Amniotic stem cell (primary cell): ENCODE measurements around the gene ZFY.
"Not testable (repeated sequence)": the region's sequence is repeated elsewhere in the genome, so short reads cannot be mapped to it uniquely, and the experiment has no call there.

Experiments
- DNase-seq: peaks from one replicate; lab custom pipeline; 2025; lab: John Stamatoyannopoulos, UW

The ZFY gene

DNA sequence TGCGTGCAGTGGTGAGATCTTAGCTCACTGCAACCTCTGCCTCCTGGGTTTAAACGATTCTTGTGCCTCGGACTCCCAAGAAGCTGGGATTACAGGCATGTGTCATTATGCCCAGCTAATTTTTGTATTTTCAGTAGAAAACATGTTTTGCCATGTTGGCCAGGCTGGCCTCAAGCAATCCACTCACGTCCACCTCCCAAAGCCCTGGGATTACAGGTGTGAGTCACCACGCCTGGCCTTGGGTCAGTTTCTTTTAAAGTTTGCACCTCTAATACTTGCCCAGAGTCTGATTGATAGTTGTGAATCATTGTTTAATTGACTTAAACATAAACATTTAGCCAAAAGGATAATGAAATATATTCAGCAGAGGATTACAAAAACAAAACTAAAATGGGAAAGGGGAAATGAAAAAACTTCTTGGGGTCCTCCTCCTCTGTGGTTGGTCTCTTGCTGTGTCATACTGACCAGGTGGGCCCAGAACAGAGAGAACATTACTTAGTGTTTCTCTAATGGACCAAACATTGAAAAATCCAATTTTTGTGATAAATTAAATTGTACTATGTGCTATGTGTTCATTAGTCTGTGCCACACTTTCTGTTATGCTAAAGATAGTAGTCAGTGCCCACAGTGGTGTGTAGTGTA is 38.0 kb downstream of the ZFY start:
- DNase-seq: no peak

DNA sequence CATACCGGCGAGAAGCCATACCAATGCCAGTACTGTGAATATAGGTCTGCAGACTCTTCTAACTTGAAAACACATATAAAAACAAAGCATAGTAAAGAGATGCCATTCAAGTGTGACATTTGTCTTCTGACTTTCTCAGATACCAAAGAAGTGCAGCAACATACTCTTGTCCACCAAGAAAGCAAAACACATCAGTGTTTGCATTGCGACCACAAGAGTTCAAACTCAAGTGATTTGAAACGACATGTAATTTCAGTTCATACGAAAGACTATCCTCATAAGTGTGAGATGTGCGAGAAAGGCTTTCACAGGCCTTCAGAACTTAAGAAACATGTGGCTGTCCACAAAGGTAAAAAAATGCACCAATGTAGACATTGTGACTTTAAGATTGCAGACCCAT is 44.1 kb downstream of the ZFY start:
- no peak for DNase-seq

DNA sequence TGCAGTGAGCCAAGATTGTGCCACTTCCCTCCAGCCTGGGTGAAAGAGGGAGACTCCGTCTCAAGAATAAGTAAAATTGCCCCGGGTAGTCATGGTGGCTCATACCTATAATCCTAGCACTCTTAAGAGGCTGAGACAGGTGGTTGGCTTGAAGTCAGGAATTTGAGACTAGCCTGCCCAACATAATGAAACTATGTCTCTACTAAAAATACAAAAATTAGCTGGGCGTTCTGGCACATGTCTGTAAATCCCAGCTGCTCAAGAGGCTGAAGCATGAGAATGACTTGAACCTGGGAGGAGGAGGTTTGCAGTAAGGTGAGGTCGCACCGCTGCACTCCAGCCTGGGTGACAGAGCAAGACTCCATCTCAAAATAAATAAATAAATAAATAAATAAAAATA is 49.3 kb downstream of the ZFY start:
- DNase-seq: no peak

DNA sequence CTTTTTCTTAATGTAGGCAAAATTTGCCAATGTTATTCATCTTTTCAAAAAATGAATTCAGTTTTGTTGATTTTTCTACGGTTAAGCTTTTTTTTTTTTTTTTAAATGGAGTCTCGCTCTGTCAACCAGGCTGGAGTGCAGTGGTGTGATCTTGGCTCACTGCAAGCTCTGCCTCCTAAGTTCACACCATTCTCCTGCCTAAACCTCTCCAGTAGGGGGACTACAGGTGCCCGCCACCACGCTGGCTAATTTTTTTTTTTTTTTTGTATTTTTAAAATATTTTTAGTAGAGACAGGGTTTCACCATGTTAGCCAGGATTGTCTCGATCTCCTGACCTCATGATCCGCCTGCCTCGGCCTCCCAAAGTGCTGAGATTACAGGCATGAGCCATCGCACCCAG is 52.0 kb downstream of the ZFY start:
- not testable (repeated sequence) for DNase-seq

DNA sequence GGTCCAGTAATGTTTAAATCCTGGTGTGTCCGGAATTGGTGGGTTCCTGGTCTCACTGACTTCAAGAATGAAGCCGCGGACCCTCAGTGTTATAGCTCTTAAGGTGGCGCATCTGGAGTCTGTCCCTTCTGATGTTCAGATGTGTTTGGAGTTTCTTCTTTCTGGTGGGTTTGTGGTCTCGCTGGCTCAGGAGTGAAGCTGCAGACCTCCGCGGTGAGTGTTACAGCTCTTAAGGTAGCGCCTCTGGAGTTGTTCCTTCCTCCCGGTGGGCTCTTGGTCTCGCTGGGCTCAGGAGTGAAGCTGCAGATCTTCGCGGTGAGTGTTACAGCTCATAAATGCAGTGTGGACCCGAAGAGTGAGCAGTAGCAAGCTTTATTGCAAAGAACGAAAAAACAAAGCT is 62.2 kb downstream of the ZFY start:
- not testable (repeated sequence) for DNase-seq

DNA sequence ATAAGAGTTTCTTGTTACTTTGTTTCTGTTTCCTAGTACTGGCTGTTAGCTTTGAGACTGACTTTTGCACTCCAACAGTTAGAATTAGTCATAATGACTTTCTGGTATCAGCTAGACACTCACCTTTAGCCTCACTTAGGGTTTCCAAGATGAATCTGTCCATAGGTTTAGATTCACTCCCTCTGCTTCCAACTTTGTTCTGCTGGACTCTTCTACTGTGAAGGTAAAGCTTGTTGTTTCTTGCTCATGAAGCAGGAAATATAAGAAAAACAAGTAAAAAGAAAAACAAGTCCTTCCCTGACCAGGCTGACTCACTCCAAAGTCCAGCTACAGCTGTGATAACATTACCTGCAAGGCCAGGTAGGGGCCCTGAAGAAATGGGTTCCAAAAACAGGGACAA is 67.0 kb downstream of the ZFY start:
- no peak for DNase-seq

DNA sequence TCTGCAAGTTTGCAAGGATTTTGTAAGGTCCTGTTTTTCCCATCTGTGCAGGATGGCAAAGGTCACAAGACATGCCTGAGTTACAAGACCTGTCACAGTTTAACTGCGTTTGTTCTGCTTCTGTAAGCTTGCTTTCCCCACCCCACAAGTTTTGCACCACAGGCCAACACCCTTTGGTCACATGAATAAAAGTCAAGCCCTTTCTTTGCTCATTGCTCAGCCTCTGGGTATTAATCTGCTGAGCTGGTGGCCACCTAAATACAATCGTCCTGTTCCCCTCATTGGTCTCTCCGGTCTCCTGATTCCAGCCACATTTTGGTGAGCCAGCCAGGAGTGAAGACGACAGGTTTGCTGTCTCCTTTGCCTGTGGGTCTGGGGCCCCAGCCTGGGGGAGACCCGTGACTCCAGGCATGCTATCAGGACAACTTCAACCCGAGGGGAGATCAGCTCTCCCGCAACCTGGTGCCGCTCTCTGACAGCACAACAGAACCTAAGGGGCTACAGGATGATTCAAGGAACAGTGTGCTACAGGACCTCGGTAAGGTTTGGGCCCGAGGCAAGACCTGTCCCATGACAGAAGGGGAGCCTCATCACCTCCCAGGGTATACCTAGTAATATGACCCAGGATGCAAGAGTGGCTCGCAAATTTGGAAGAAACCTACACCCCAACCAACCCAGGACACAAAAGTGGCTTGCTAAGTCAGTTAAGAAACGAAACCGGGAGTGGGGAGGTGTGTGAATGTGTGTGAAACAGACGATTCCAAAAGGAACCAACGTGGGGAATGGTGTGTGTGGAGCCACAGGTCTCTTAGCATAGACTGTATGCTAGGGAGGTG is 67.7 kb downstream of the ZFY start:
- no peak for DNase-seq

DNA sequence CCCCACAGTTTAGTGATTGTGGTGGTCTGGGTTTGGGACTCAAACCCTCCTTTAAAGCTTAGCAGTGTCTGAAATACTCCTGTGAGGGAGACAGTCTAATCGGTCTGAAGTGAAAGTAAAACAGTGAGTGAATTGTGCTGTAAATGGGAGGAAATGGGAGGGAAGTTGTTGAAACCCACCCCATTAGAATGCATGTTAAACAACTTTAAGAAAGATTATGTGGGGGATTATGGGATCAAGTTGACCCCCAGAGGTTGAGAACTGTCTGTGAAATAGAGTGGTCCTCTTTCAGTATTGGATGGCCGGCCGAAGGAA is 68.3 kb downstream of the ZFY start:
- DNase-seq: no peak

DNA sequence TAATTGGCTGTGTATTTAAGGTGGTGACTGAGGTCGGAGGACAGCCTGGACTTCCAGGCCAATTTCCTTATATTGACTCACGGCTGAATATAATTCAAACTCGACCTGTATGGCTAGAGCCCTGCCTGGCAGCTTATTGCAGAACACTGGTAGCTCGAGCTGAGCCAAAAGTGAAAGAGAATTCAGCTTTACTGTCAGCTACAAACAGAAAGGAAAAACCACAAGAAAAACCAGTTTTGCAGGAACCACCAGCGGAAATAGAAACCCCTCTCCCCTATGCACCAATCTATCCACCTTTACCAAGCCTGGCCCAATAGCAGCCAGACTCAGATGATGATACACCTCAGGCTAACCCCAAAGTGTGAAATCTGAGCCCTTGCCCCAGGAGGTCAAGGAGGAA is 68.7 kb downstream of the ZFY start:
- DNase-seq: no peak

DNA sequence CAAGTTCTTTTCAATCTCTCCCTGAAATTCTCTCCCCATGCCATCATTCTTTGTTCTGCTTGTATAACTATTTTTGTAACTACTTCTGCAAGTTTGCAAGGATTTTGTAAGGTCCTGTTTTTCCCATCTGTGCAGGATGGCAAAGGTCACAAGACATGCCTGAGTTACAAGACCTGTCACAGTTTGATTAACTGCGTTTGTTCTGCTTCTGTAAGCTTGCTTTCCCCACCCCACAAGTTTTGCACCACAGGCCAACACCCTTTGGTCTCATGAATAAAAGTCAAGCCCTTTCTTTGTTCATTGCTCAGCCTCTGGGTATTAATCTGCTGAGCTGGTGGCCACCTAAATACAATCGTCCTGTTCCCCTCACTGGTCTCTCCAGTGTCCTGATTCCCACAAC is 70.8 kb downstream of the ZFY start:
- not testable (repeated sequence) for DNase-seq

DNA sequence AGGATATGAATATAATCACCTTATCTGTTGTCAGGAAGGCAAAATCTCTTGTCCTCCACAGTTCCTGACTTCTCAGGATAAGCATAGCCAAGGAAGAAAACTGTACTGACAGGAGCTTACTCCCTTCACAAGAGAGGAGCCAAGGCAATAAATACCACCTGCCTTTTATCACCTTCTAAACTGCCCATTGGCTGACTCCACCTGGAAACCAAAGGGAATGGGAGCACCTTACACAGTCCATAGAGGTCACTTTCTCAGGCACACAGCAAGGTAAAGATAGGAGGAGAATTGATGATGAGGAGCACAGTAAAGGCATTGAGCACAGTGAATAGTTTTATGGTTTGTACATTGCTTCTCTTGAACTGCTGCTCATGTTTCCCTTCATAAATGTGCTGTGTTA is 72.8 kb downstream of the ZFY start:
- no peak for DNase-seq

DNA sequence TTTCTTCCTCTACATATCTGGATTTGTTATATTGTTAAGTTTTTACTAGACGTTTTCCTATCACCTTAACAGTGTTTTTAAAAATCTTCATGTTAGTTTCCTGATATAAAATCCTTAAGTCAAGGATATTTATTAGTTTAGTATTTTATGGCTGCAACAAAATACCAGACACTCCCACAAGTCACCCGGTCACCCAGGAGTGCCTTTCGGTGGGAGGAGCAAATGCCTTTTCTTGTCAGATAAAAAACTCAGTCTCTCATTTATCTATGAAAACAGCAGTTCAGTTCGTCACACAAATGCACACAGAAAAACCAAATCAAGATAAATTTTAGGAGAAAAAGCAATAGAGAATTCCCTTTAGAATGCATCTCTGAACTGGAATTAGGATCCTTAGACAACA is 77.0 kb downstream of the ZFY start:
- DNase-seq: no peak

DNA sequence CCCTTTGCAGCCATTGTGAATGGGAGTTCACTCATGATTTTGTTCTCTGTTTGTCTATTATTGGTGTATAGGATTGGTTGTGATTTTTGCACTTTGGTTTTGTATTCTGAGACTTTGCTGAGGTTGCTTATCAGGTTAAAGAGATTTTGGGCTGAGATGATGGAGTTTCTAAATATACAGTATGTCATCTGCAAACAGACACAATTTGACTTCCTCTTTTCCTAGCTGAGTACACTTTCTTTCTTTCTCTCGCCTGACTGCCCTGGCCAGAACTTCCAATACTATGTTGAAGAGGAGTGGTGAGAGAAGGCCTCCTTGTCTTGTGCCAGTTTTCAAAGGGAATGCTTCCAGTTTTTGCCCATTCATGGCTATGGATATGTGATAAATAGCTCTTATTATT is 81.4 kb downstream of the ZFY start:
- no peak for DNase-seq

DNA sequence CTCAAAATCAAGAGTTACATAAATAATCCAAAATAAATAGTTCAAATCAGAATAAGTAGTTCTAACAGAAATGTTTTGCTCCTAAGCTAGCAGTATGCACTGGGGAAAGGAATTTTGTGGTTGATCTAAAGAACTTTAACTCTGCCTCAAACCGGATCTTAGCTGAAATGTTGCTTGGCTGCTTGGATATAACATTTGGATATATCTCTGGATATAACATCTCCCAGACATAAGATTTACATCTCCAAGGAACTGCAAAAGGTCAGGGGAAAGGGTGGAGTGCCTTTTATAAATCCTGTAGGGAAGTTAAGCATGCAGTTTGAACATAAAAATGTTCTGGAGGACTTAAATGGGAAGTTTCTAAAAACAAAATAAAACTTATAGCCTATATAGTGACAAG is 83.4 kb downstream of the ZFY start:
- DNase-seq: no peak

DNA sequence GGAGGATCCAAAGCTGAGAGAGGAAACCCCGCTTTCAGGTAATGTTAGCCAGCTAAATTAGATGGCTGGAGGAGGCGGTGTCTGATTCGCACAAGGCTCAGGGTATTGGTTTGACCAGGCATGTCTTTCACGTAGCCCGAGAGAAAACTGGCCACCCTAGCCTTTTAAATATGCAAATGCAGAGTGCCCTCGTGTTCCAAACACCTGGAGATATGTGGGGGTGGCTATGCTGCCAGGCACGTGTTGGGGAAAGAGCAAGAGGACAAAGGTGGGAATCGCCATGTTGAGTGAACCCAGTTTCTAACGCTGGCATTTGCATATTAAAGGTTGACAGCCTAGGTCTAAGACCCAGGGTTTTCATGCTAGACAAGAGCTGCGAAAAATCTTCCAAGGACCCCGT is 84.4 kb downstream of the ZFY start:
- DNase-seq: no peak

DNA sequence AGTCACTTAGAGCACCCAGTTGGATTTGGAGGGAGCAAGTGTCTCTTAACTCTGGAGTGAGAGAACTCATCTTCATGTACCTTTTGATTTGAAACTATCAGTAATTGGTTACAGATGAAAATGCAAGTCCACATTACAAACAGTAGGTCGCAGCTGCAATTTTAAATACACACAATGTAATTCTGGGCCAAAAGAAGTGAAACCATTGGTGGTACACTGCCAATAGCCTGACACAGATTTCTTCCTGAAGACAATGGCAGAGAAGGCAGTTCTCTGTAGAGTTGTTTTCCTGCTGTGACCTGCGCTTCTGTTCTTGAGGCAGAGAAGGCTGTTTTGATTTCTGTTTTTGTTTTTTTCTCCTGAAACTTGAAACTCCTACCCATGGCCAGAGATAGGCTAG is 86.0 kb downstream of the ZFY start:
- no peak for DNase-seq

DNA sequence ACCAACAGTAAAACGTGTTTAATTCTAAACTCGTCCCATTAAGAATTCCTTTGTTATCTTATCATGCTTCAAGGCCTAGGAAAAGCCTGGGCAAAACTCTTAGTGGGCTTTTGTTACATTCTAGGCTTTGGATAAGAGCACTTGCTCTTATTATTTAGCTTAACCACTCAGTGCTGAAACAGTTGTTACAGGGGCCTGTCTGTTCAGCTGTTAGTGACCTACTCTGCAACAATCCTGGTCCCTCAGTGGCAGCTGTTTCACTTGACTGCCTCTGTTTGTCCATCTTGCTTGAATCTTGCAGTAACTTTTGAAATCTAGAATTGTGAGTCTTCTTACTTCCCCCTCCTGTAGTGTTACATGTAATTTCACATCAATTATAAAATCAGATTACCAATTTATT is 88.4 kb downstream of the ZFY start:
- DNase-seq: no peak

DNA sequence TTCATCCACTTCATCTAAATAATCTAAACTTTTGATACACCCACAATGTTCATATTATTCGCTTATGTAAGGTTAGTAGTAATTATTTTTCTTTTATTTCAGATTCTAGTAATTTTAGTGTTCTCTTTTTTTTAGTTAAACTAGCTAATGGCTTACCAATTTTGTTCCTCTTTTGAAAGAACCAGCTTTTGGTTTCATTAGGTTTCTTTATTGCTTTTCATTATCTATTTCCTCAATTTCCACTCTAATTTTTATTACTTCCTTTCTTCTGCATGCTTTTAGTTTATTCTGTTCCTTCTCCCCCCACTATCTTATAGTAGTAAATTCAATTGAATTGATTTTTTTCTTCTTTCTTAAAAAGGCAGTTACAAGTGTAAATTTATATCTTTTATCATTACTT is 90.2 kb downstream of the ZFY start:
- no peak for DNase-seq
